HL-60/S4 treated with phorbol 12-myristate 13-acetate at 8.2 ng/mL for 4 days and 3 days (cell line): ENCODE data around the gene RNF112.
"Not testable (repeated sequence)": the region's sequence is repeated elsewhere in the genome, so short reads cannot be mapped to it uniquely, and the experiment has no call there.

Source experiments
- in situ Hi-C: fragments of 300-500 bp; cut with MboI; formaldehyde crosslinking; loops from 2 replicates; pipeline ENCODE4 v1.15.0; 2022; ENCODE audit warnings: low sequenced_read_pairs

Gene RNF112

DNA sequence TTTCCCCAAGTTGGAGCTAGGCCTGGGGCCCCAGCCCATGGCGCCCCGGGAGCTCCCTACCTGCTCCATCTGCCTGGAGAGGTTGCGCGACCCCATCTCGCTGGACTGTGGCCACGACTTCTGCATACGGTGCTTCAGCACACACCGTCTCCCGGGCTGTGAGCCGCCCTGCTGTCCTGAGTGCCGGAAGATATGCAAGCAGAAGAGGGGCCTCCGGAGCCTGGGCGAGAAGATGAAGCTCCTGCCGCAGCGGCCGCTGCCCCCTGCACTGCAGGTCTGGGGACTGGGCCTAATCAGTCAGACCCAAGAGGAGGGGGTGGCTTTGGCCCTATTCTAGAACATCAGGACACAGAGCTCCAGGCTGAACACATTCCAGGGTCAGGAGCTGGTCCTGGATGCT is 1.5 kb downstream of the RNF112 start:
- in situ Hi-C loops = no loop called here

DNA sequence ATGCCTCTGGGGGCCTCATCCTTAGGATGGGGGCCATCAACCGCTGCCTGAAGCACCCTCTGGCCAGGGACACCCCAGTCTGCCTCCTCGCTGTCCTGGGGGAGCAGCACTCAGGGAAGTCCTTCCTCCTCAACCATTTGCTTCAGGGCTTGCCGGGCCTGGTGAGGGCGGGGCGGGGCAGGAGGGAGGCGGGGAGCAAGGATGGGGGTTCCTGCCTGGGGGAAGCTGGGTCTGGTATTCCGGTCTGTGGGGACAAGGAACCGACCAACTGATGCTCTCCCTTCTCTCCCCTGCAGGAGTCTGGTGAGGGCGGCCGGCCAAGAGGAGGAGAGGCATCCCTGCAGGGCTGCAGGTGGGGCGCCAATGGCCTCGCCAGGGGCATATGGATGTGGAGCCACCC is 2.0 kb downstream of the RNF112 start:
- in situ Hi-C loops = no loop called here

DNA sequence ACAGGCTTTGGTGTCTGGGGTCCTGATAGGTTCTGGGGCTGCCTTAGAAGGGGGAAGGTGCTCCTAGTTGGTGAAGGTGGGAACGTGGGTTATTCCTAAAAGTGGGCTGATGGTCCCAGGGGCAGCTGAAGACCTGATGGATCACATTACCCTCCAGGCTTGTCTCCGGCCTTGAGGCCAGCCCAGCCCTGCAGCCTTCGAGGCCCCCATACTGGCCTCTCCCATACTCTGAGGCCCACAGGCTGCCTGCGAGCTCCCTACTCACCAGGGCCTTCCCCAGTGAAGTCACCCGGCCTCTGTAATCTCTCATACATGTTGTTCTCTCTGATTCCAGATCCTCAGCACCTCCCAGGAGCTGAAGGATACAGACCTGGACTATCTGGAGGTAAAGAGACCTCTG is 2.7 kb downstream of the RNF112 start:
- in situ Hi-C loops = no loop called here

DNA sequence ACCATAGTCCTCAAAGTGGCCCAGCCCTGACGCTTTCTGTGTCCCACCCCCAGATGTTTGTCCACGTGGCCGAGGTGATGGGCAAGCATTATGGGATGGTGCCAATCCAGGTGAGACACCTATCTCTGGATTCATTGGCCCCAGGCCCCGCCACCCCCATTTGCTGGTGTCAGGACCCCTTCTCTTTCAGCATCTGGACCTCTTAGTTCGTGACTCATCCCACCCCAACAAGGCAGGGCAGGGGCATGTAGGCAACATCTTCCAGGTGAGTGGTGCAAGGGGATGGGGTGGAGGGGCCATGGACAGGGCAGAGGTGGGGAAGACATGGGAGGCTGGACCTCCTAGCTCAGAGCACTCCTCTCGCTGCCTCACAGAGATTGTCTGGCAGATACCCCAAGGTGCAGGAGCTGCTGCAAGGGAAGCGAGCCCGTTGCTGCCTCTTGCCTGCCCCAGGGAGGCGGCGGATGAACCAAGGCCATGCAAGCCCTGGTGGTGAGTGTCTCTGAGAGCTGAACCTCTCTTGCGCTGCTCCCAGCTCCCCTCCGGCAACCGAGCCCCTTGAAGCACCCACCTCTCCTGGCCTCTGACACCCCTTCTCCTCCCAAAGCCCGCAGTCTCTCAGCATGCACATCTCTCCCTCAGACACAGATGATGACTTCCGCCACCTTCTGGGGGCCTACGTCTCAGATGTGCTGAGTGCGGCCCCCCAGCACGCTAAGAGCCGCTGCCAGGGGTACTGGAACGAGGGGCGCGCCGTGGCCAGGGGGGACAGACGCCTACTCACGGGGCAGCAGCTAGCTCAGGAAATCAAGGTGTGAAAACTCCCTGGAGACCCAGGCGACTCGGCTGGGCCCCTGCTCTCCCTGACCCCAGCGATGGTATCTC is 3.6 kb downstream of the RNF112 start:
- in situ Hi-C loops = no loop called here

DNA sequence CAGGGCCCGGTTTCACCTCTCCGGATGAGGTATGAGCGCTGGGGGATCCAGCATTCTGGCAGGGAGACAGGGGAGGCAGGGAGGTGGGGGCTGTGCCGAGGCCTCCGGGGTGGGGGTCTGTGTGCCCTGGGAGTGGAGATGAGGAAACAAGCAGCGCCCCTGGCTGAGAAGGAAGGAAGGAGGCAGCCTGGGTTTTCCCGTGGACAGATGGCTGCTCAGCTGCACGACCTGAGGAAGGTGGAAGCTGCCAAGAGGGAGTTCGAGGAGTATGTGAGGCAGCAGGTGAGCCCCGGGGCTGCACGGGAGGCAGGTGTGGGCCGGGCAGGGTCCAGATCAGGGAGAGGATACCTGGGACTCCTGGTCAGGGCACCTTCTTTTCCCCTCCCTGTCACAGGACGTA is 4.3 kb downstream of the RNF112 start:
- in situ Hi-C loops = no loop called here

DNA sequence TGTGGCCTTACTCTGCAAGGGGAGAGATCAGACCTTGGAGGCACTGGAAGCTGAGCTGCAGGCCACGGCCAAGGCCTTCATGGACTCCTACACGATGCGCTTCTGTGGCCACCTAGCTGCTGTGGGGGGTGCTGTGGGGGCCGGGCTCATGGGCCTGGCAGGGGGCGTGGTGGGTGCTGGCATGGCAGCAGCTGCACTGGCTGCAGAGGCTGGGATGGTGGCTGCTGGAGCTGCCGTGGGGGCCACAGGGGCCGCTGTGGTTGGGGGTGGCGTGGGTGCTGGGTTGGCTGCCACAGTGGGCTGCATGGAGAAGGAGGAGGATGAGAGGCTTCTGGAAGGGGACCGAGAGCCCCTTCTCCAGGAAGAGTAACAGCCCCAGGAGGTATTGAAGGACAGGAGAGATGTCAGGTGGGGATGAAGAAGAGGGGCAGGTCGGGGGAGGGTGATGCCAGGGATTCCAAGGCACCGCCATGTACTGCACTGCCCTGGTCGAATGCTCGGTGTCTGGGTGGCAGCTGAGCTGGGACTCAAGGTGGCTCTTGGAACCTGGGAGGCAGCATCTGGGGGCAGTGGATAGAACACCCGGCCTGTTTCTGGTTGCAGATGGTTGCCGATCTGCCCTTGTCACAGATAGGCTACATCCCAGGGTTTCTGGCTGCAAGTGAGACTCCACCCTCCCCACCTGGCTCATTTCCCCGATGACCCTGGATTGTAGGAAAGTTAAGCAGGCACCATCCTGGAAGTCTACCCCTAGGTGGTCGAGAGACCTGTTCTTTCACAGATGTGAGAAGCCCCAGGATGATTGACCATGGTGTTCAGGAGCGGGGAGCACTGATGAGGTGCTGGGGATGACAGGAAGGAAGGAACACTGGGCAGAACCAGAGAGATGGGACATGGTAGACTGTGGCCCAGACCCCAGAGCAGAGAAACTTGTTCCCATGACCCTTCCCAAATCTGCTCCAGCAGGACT is 5.1 kb downstream of the RNF112 start:
- in situ Hi-C loops = no loop called here

DNA sequence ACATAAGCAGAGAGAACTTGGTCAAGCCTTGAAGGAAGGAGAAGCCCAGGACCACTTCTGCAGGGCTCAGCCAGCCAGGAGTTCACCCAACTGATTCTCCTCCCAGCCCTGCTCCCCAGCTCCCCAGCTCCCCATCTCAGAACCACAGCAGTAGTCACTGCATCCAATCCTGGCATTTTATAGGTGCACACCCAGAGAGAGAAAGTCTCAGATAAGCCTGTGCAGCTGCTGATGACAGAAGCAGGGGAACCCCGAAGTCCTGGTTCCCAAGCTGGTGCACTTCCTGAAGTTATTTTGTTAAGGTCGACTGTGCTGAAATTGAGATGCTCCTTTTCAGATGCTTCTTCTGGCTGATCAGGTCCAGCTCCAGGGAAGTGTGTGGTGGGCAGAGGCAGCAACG is 6.6 kb downstream of the RNF112 start:
- in situ Hi-C loops = no loop called here

DNA sequence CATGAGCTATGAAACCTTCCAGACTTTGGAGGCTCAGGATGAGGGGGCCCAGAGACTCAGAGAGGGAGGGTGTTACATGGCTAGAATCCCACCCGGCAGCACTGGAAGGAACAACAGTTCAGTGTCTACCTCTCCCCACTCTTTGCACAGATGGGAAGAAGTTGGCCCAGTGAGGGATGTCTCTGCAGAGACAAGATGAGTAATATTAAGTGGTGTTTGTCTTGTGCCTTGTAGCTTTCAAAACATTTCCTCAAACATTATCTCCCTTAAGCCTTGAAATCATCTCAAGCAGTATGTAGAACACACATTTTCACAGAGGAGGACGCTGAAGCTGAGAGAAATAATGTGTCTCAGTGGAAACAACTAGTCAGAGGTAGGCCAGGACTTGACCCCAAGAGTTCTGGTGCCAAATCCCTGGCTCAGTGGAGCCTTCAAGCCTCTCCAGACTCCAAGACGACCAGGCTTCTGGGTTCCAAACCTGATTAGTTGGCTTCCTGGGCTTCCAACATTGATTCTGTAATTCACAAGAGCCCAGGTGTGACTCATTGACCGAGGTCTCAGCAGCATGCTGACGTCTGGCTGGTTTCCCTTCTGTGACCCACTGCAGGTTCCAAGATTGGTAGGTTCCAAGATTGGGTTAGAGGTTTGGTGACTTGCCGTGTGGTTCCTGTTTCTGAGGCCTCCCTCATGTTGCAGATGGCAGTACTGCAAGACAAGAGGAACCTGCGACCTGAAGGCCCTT is 7.4 kb downstream of the RNF112 start:
- in situ Hi-C loops = no loop called here

DNA sequence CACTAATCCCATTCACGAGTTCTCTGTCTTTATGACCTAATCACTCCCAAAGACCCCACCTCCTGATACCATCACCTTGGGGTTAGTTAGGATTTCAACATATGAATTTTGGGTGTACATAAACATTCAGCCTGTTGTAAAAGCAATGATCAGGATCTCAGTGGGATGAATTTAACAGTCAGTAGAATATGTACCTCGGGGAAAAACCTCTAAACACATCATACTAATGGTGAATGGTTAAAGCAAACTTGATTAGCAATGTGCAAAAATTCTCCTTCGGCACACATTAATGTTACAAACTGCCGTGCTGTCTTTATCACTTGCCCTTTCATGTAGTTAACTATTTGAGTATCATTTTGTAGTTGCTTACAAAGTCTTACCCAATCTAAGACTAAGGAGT is 10.2 kb downstream of the RNF112 start:
- in situ Hi-C loops = no loop called here

DNA sequence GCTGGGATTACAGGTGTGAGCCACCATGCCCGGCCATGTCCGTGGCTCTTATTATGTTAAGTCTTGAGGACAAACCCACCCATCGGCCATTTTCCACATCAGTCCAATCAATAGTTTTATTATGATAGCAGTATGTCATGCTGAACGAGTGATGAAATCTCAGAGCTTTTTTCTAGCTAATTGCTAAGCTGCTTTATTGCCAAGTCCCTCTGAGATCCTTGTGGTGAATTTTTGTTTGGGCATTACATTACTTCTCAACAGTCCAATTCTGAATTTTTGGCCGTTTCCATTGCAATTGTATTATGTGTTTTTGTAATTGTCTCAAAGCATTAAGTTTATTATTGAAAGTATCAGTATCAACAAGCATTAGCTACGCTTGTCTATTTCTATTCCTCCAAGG is 10.9 kb downstream of the RNF112 start:
- in situ Hi-C loops = no loop called here

DNA sequence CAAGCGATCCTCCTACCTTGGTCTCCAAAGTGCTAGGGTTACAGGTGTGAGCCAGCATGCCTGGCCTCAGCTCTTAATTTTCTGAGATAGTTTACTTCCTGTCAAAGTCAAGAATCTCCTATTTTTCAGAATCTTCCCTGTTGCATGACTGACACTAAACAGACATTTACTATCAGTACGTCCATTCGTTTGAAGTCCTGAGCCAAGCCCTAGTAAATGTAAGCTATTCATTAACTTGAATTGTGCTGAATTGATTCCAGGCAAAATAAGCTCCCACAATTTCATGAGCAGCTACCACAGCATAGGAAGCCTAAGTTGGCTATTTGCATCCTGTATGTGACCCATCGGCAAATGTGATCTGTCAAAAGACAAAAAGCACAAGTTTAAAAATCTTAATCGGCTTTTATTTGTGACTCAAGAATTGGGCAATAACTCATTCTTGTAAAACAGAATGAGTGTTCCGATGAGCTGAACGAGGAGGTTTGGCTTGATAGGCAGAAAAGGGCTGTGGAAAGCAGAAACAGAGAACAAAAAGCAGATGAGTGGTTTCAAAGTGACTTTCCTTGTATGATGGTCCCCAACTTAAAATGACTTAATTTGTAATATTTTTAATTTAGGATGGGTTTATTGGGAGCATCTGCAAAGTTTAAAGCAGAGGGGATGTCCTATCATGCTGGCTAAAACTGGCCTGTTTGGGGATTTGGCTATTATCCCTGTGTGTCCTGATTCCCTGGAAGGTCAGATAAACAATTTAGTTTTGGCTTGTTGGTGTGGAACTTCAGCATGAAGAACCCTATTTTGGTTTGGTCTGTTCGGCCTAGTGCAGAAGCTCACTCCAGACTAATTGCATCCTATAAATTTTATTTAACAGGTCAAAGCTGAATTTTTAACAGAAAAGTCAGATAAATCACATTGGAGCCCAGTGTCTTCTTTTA is 14.2 kb downstream of the RNF112 start:
- in situ Hi-C loops = no loop called here

DNA sequence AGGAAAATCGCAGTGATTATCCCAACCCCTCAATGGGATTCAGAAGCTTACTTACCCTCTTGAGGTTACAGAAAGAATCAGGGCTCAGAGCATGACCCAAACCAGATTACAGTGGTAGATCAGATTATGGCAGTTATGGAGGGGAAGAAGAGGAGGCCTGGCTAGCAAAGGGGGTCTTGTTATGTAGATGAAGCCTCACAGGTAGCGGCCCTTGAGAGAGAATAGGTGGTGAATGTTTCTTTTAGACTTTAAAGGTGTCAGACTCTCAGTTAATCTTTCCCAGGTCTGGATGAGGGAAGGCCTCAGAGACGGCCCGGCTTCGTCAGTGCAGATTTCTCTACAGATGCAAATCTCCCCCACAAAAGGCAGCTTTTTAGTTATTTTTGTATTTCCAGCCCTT is 15.6 kb downstream of the RNF112 start:
- in situ Hi-C loops = no loop called here

DNA sequence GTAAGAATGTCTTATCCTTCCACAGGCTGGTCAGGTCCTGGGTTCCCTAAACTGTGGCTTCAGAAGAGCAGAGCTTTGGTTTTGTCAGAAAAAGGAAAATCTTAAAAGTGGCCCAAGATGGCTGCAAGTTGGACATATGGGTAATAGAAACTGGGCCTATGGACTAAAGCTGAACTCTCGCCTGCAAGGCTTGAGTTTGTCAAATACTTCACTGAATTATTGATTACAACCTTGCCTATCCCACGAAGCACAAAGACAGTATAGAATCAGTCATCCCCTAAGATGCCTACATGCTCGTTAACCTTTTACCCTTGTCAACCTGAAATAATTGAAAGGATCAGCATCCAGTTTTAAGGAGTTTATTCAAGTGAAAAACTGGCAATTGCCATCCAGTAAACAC is 20.7 kb downstream of the RNF112 start:
- in situ Hi-C loops = no loop called here

DNA sequence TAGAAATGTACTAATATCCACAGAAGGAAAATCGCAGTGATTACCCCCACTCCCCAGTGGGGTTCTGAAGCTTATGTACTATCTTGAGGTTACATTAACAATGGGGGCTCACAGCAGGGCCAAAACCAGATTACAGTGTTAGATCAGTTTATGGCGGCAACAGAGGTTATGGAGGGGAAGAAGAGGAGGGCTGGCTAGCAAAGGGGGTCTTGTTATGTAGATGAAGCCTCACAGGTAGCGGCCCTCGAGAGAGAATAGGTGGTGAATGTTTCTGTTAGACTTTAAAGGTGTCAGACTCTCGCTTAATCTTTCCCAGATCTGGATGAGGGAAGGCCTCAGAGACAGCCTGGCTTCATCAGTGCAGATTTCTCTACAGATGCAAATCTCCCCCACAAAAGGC is 22.2 kb downstream of the RNF112 start:
- in situ Hi-C loops = no loop called here

DNA sequence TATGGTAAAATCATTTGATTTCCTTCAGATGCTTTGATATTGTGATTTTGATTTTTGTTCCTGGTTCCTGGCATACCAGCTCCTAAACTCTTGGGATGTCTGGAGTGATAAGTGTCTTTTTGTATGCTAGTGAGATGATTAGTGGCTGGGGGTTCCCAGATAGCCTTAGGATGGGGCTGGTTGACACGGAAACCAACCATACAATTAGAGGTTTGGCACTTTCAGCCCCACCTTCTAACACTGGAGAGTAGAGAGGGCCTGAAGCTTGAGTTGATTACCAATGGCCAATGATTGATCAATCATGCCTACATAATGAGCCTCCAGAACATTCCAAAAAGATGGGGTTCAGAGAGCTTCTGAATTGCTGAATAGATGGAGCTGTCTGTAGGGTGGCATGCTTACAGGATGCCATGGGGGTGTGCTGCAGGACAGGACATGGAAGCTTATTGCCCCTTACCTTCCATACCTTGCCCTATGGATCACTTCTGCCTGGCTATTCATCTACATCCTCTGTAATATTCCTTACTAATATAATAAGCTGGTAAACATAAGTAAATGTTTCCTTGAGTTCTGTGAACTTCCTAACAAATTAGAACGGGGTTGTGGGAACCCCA is 22.8 kb downstream of the RNF112 start:
- in situ Hi-C loops = no loop called here

DNA sequence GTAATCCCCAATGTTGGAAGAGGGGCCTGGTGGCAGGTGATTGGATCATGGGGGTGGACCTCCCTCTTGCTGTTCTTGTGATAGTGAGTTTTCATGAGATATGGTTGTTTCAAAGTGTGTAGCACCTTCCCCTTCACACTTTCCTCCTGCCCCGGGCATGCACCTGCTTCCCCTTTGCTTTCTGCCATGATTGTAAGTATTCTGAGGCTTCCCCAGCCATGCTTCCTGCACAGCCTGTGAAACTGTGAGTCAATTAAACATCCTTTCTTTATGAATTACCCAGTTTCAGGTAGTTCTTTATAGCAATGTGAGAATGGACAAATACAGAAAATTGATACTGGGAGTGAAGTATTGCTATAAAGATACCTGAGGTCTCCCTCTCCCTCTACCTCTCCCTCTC is 29.4 kb downstream of the RNF112 start:
- in situ Hi-C loops = no loop called here

DNA sequence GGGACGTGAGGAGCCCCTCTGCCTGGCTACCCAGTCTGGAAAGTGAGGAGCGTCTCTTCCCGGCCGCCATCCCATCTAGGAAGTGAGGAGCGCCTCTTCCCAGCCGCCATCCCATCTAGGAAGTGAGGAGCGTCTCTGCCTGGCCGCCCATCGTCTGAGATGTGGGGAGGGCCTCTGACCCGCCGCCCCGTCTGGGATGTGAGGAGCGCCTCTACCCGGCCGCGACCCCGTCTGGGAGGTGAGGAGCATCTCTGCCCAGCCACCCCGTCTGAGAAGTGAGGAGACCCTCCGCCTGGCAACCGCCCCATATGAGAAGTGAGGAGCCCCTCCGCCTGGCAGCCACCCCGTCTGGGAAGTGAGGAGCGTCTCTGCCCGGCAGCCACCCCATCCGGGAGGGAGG is 30.3 kb downstream of the RNF112 start:
- in situ Hi-C loops = not testable (repeated sequence)

DNA sequence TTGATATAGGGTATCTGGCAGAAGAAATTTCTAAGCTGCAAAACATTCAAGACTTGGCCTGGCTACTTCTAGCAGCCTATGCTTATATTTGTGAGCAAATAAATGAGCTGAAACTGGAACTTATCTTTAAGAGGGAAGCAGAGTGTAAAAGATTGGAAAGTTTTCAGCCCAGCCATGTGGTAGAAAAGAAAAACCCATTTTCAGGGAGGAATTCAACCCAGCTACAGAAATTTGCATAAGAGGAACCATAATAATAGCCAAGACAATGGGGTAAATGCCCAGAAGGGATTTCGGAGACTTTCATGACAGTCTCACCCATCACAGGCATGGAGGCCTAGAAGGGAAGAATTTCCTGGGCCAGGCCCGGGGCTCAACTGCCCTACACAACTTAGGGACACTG is 31.7 kb downstream of the RNF112 start:
- in situ Hi-C loops = no loop called here

DNA sequence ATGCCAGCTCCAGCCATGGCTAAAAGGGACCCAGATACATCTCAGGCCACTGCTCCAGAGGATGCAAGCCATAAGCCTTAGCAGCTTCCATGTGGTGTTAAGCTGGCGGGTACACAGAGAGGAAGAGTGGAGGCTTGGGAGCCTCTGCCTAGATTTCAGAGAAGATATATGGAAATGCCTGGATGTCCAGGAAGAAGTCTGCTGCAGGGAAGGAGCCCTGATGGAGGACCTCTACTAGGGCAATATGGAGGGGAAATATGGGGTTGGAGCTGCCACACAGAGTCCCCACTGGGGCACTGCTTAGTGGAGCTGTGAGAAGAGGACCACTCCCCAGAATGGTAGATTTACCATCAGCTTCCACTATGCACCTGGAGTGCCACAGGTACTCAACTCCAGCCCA is 32.1 kb downstream of the RNF112 start:
- in situ Hi-C loops = no loop called here

DNA sequence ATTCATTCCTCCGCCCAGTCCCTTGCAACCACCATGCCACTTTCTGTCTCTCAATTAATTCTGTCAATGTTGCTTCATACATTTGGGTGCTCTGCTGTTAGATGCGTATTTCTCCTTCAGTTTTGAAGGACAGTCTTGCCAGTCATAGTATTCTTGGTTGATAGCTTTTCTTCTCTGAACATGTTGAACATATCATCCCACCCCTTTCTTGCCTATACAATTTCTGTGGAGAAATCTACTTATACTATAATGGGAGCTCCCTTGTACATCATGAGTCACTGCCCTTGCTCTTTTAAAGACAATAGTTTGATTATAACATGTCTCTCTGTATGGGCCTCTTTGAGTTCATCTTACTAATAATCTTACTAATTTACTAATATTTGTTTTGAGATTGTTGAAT is 34.1 kb downstream of the RNF112 start:
- in situ Hi-C loops = loop anchor here (5.0 kb wide), 1 partner anchor 83 kb away; the partner anchor contains the start of gene B9D1
